Measurements from ENCODE around the gene UIMC1. TPM values are rescaled to one million over a fixed set of nuclear protein-coding genes. Genes with fewer than 3 reads are reported as not detected.

UIMC1 gene
- total RNA-seq, 4 donors from 2014 or later = 10.4 to 24.3 (median 20.2) TPM

GRCh38 chr5:176921714-176922113 lies 84.9 kb downstream of the UIMC1 start:
- Histone ChIP-seq H3K9me3 (no peaks in the 10 kb centered on the region), H3K4me1 (no peaks in the 10 kb centered on the region), H3K36me3 (no peaks in the 10 kb centered on the region), H3K27ac (no peak overlapping the region), H3K4me3 (no peak overlapping the region), H3K27me3 (no peaks in the 10 kb centered on the region)
- in situ Hi-C loops (cut with MboI; ENCODE audit: low sequenced_read_pairs in 4 of 4) (no loop called here), intact Hi-C loops (cut with DNase I; ENCODE audit: low total_unique reads) (no loop called here)
- TF ChIP-seq POLR2A (IDR thresholded peaks at IDR 0.05) = no peak
- TF ChIP-seq, protein P1, sequence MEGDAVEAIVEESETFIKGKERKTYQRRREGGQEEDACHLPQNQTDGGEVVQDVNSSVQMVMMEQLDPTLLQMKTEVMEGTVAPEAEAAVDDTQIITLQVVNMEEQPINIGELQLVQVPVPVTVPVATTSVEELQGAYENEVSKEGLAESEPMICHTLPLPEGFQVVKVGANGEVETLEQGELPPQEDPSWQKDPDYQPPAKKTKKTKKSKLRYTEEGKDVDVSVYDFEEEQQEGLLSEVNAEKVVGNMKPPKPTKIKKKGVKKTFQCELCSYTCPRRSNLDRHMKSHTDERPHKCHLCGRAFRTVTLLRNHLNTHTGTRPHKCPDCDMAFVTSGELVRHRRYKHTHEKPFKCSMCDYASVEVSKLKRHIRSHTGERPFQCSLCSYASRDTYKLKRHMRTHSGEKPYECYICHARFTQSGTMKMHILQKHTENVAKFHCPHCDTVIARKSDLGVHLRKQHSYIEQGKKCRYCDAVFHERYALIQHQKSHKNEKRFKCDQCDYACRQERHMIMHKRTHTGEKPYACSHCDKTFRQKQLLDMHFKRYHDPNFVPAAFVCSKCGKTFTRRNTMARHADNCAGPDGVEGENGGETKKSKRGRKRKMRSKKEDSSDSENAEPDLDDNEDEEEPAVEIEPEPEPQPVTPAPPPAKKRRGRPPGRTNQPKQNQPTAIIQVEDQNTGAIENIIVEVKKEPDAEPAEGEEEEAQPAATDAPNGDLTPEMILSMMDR (IDR thresholded peaks at IDR 0.05 in 4 of 5, conservative IDR thresholded peaks at IDR 0.05 in 1 of 5) = no peak
- DNase-seq (no peak), ATAC-seq (no peak)

GRCh38 chr5:176918613-176919012 lies 88.0 kb downstream of the UIMC1 start:
- Histone ChIP-seq H3K4me3 (no peak overlapping the region), H3K27ac (no peak overlapping the region), H3K27me3 (no peaks in the 10 kb centered on the region), H3K4me1 (no peaks in the 10 kb centered on the region), H3K36me3 (no peaks in the 10 kb centered on the region), H3K9me3 (no peaks in the 10 kb centered on the region)
- TF ChIP-seq POLR2A (IDR thresholded peaks at IDR 0.05) = no peak
- TF ChIP-seq, protein P1 (IDR thresholded peaks at IDR 0.05 in 4 of 5, conservative IDR thresholded peaks at IDR 0.05 in 1 of 5) = no peak
- in situ Hi-C loops (cut with MboI; ENCODE audit: low sequenced_read_pairs in 4 of 4) (no loop called here), intact Hi-C loops (cut with DNase I; ENCODE audit: low total_unique reads) (no loop called here)
- ATAC-seq = no peak
- DNase-seq = no peak

- peaks cover 0 to 2% of the 10 kb centered on the region in 2 donors for H3K36me3 ChIP-seq
- H3K27me3 ChIP-seq = no peaks in the 10 kb centered on the region
- ATAC-seq (no peak), DNase-seq (no peak)
- H3K27ac ChIP-seq = no peak overlapping the region
- H3K4me1 ChIP-seq = no peaks in the 10 kb centered on the region
- intact Hi-C loops (cut with DNase I; ENCODE audit: low total_unique reads) = no loop called here
- no peaks in the 10 kb centered on the region for H3K9me3 ChIP-seq
- TF ChIP-seq POLR2A (IDR thresholded peaks at IDR 0.05) = no peak
- TF ChIP-seq, protein P1 (IDR thresholded peaks at IDR 0.05 in 4 of 5, conservative IDR thresholded peaks at IDR 0.05 in 1 of 5) = no peak
- H3K4me3 ChIP-seq = no peak overlapping the region
- in situ Hi-C loops (cut with MboI; ENCODE audit: low sequenced_read_pairs in 4 of 4) = no loop called here
Observed at GRCh38 chr5:176916337-176916736, 90.2 kb downstream of the UIMC1 start.

- Histone ChIP-seq H3K27me3 (no peaks in the 10 kb centered on the region), H3K4me3 (no peak overlapping the region), H3K27ac (no peak overlapping the region), H3K36me3 (peaks cover 0 to 6% of the 10 kb centered on the region in 2 donors), H3K9me3 (no peaks in the 10 kb centered on the region), H3K4me1 (no peaks in the 10 kb centered on the region)
- in situ Hi-C loops (cut with MboI; ENCODE audit: low sequenced_read_pairs in 4 of 4) (no loop called here), intact Hi-C loops (cut with DNase I; ENCODE audit: low total_unique reads) (no loop called here)
- DNase-seq (no peak), ATAC-seq (no peak)
- TF ChIP-seq, protein P1 (IDR thresholded peaks at IDR 0.05 in 4 of 5, conservative IDR thresholded peaks at IDR 0.05 in 1 of 5) = no peak
- no peak for TF ChIP-seq POLR2A (IDR thresholded peaks at IDR 0.05)
Observed at GRCh38 chr5:176915906-176916305, 90.7 kb downstream of the UIMC1 start.

GRCh38 chr5:176912115-176912514 lies 94.5 kb downstream of the UIMC1 start:
- no peak for ATAC-seq
- TF ChIP-seq POLR2A (IDR thresholded peaks at IDR 0.05) = no peak
- intact Hi-C loops (cut with DNase I; ENCODE audit: low total_unique reads) = no loop called here

More at GRCh38 chr5:176912115-176912514, 94.5 kb downstream of the UIMC1 start:
- Histone ChIP-seq H3K36me3 (peaks cover 0 to 38% of the 10 kb centered on the region in 2 donors), H3K9me3 (no peaks in the 10 kb centered on the region), H3K4me1 (no peaks in the 10 kb centered on the region), H3K27ac (no peak overlapping the region), H3K27me3 (no peaks in the 10 kb centered on the region), H3K4me3 (no peak overlapping the region)
- in situ Hi-C loops (cut with MboI; ENCODE audit: low sequenced_read_pairs in 4 of 4) = no loop called here
- DNase-seq = no peak

Measured in gastrocnemius medialis (tissue), 4 donors.